H1 (cell line): ENCODE data around the gene BEX2. TPM values are rescaled to one million over a fixed set of nuclear protein-coding genes. Genes with fewer than 3 reads are reported as not detected.
A peak's percentile ranks its signal among the peaks of the same experiment; 100 is the strongest.

Experiments used
- BCL11A ChIP-seq, 2 experiments: IDR thresholded peaks; one replicate each; pipeline ENCODE4 v1.6.1; 2011; ENCODE audit warnings: low read depth in 2 of 2, low read length in 2 of 2, mild to moderate bottlenecking in 2 of 2
- CBX5 ChIP-seq: fragments of 300-800, 300-1000 bp; sonication (generic); IDR thresholded peaks from 2 replicates; pipeline ENCODE4 v1.7.1; 2016; ENCODE audit warnings: antibody characterized with exemption, low read length, low read depth
- CEBPB ChIP-seq: IDR thresholded peaks from 2 replicates; pipeline ENCODE4 v1.6.1; 2012; ENCODE audit warnings: low read depth, low read length
- CHD1 ChIP-seq: IDR thresholded peaks from 2 replicates; pipeline ENCODE4 v1.6.1; 2012; ENCODE audit warnings: low read depth, low read length, improper control_type of control experiment
- EGR1 ChIP-seq: IDR thresholded peaks from 2 replicates; pipeline ENCODE4 v1.6.1; 2011; ENCODE audit warnings: low read depth, low read length, borderline replicate concordance
- EZH2 ChIP-seq: fragments of 200-600 bp; sonication (generic); IDR thresholded peaks from 2 replicates; pipeline ENCODE4 v1.7.1; 2012; ENCODE audit warnings: low read depth, mild to moderate bottlenecking, moderate library complexity, low read length, inconsistent platforms; ENCODE audit not compliant: severe bottlenecking
- PHF8 ChIP-seq: fragments of 200-600 bp; sonication (generic); conservative IDR thresholded peaks from 2 replicates; pipeline ENCODE4 v1.7.1; 2012; ENCODE audit warnings: low read depth, mild to moderate bottlenecking, inconsistent platforms, low read length, moderate library complexity
- POLR2A ChIP-seq, 2 experiments: IDR thresholded peaks; 1 replicate in 1 of 2; 2 replicates in 1 of 2; pipeline ENCODE4 v1.6.1; 2011; ENCODE audit warnings: low read depth in 2 of 2, low read length in 2 of 2, mild to moderate bottlenecking in 2 of 2; ENCODE audit errors: control extremely low read depth in 1 of 2
- POLR2AphosphoS5 ChIP-seq: IDR thresholded peaks from 2 replicates; pipeline ENCODE4 v1.6.1; 2011; ENCODE audit warnings: low read depth, low read length
- POU5F1 ChIP-seq: IDR thresholded peaks from 2 replicates; pipeline ENCODE4 v1.6.1; 2011; ENCODE audit warnings: low read depth, mild to moderate bottlenecking, low read length, moderate library complexity
- RBBP5 ChIP-seq: IDR thresholded peaks from 2 replicates; pipeline ENCODE4 v1.7.1; 2012; ENCODE audit warnings: low read depth, mild to moderate bottlenecking, inconsistent platforms, low read length, moderate library complexity, borderline replicate concordance
- RFX5 ChIP-seq: IDR thresholded peaks from 2 replicates; pipeline ENCODE4 v1.6.1; 2011; ENCODE audit warnings: low read depth, low read length, improper control_type of control experiment, borderline replicate concordance
- RNF2 ChIP-seq: fragments of 200-900, 300-1000 bp; sonication (generic); IDR thresholded peaks from 2 replicates; pipeline ENCODE4 v1.7.1; 2016; ENCODE audit warnings: borderline replicate concordance, low read depth, mild to moderate bottlenecking, antibody characterized with exemption, low read length; ENCODE audit not compliant: poor library complexity, severe bottlenecking; ENCODE audit errors: missing control alignments
- SAP30 ChIP-seq: fragments of 300-600 bp; sonication (generic); IDR thresholded peaks from 2 replicates; pipeline ENCODE4 v1.7.1; 2012; ENCODE audit warnings: low read length, moderate library complexity, mild to moderate bottlenecking, inconsistent platforms; ENCODE audit not compliant: insufficient read depth, insufficient replicate concordance
- SIX5 ChIP-seq: IDR thresholded peaks from 2 replicates; pipeline ENCODE4 v1.6.1; 2011; ENCODE audit warnings: mild to moderate bottlenecking, low read depth, low read length
- SP1 ChIP-seq: IDR thresholded peaks from 2 replicates; pipeline ENCODE4 v1.6.1; 2011; ENCODE audit warnings: low read depth, low read length
- TAF1 ChIP-seq: IDR thresholded peaks from 2 replicates; pipeline ENCODE4 v1.6.1; 2011; ENCODE audit warnings: mild to moderate bottlenecking, low read depth, low read length
- TAF7 ChIP-seq: optimal IDR thresholded peaks from 2 replicates; pipeline ENCODE3; 2011; ENCODE audit warnings: low read depth, mild to moderate bottlenecking, inconsistent platforms, low read length, moderate library complexity, borderline replicate concordance
- TBP ChIP-seq: IDR thresholded peaks from 2 replicates; pipeline ENCODE4 v1.6.1; 2011; ENCODE audit warnings: low read depth, low read length, improper control_type of control experiment
- TEAD4 ChIP-seq: IDR thresholded peaks from 2 replicates; pipeline ENCODE4 v1.6.1; 2012; ENCODE audit warnings: low read depth, low read length, inconsistent platforms, mixed read lengths
- ZNF274 ChIP-seq: IDR thresholded peaks from 2 replicates; pipeline ENCODE4 v1.7.0; 2012; ENCODE audit warnings: low read length, borderline replicate concordance; ENCODE audit errors: extremely low read depth
- polyA plus RNA-seq, 7 experiments: library from polyadenylated mRNA; depleted of rRNA in 3 of 7; stranded (reverse) in 5 of 7; unstranded in 2 of 7; fragments of >200 nt in 5 of 7; fragments of 200-250 nt in 2 of 7; gene quantifications; 1 replicate in 5 of 7; 2 replicates in 1 of 7; 4 replicates in 1 of 7; pipeline versions ENCODE4 v1.2.1 to v1.2.3, GENCODE V29; 2011 to 2013; ENCODE audit warnings: missing spikeins in 2 of 7, mixed read lengths in 2 of 7
- total RNA-seq: library from RNA; stranded (reverse); fragmentation: NEBNext Ultra II Directional; extraction: Animal tissue kit (Norgen Biotek cat#: 25700); gene quantifications from 2 replicates; pipeline ENCODE4 v1.2.1, GENCODE V29; 2021
- TF ChIP-seq, protein P1 (sequence below): IDR thresholded peaks from 2 replicates; pipeline ENCODE4 v1.6.1; 2011; ENCODE audit warnings: low read depth, mild to moderate bottlenecking, low read length; ENCODE audit not compliant: insufficient read depth
- TF ChIP-seq, protein P2 (sequence below): IDR thresholded peaks from 2 replicates; pipeline ENCODE4 v1.6.1; 2011; ENCODE audit warnings: low read length, improper control_type of control experiment

The BEX2 gene
- total and polyA plus RNA-seq, 2 of the 8 experiments (the other 6 are each of a cell fraction or from before 2014, with no cell fraction given) = 53.8 to 60.2 TPM

DNA sequence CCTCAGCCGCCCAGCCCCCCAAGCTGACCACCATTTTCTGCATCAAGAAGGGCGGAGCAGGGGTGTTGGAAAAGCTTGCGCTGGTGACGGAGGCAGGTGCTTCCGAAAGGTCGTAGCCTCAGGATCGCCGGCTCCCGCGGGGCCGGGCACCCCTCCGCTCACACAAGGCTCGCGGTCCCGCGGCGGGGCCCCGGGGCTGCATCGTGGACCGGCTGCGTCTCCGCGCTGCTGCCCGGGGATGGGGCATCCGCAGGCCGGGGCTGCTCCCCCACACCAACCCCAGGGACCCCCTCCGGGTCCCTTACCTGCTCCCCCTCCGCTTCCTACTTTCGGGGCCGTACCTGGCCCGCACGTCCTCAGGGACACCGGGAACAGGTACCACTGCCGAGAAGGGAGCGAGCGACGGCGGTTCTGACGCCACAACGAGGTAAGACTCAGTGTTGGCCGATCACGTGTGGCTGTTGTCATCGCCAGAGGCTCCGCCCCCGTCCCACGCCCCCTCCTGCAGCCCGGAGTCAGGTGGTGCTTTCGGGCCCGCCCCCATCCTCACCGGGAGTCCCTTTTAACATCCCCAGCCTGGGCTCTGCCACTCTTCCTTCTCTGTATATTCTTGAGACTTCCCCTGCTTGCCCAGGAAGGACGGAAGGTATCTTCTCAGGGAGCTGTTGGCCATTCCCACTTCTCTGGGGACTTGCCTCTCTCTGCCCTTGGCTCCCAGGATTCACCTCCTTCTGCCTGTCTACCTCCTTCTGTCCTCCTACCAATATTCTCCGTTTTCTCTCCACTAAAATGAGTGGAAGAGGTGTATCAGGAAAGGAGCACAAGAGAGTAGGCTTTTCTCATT lies at the start of gene BEX2 (continued):
- TF ChIP-seq TEAD4 (no peak), POLR2A (IDR thresholded peaks at IDR 0.05; ENCODE audit: control extremely low read depth in 1 of 2, low read depth in 2 of 2, low read length in 2 of 2) (peak; percentile 80 to 88), RFX5 (no peak), EZH2 (no peak), POLR2AphosphoS5 (peak; percentile 96), SIX5 (no peak), BCL11A (IDR thresholded peaks at IDR 0.05; ENCODE audit: low read depth in 2 of 2, low read length in 2 of 2) (no peak), CBX5 (no peak), RNF2 (no peak), POU5F1 (no peak), CHD1 (no peak), TAF1 (peak; percentile 94), SAP30 (no peak), TAF7 (peak; percentile 59), CEBPB (no peak), ZNF274 (no peak), SP1 (no peak), EGR1 (no peak; the same call in 1 of the 2 replicates), RBBP5 (no peak; the same call in 1 of the 2 replicates), TBP (peak; percentile 89), PHF8 (peak; percentile 33; the same call in 1 of the 2 replicates)
- TF ChIP-seq, protein P1, sequence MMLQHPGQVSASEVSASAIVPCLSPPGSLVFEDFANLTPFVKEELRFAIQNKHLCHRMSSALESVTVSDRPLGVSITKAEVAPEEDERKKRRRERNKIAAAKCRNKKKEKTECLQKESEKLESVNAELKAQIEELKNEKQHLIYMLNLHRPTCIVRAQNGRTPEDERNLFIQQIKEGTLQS = 0 out of 2 replicates have a peak, but pooled peaks have one; percentile 37
- TF ChIP-seq, protein P2, sequence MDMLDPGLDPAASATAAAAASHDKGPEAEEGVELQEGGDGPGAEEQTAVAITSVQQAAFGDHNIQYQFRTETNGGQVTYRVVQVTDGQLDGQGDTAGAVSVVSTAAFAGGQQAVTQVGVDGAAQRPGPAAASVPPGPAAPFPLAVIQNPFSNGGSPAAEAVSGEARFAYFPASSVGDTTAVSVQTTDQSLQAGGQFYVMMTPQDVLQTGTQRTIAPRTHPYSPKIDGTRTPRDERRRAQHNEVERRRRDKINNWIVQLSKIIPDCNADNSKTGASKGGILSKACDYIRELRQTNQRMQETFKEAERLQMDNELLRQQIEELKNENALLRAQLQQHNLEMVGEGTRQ = peak; percentile 88
